GM11168 (cell line): ENCODE results near the gene TLR1.
"Not testable (repeated sequence)": the region's sequence is repeated elsewhere in the genome, so short reads cannot be mapped to it uniquely, and the experiment has no call there.

Source experiments
- in situ Hi-C: fragments of 300-500 bp; cut with MboI; formaldehyde crosslinking; loops from one replicate; pipeline ENCODE4 v1.12.0; 2022; ENCODE audit warnings: low sequenced_read_pairs; ENCODE audit not compliant: unreplicated experiment

Gene TLR1

DNA sequence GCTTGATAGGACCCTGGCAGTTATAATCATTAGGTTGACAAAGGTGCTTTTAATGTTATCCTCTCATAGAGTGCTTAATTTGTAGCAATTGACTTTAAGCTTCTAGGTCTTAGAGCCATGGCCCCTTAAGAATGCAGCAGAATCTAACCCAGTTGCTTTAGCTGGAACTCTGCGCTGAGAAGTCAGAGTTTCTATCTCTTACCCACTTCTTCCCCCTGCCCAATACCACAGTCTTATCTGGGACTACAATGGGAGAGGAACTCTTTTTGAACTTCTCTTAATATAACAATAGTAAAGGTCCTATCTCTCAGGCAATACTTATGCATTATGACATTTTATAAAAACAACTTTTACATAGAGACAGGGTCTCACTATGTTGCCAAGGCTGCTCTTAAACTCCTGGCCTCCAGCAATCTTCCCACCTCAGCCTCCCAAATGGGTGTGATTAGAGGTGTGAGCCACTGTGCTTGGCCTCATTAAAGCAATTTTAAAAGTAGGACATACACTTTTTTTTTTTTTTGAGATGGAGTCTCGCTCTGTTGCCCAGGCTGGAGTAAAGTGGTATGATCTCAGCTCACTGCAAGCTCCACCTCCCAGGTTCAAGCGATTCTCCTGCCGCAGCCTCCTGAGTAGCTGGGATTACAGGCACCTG is 23.6 kb downstream of the TLR1 start:
- in situ Hi-C loops = no loop called here

DNA sequence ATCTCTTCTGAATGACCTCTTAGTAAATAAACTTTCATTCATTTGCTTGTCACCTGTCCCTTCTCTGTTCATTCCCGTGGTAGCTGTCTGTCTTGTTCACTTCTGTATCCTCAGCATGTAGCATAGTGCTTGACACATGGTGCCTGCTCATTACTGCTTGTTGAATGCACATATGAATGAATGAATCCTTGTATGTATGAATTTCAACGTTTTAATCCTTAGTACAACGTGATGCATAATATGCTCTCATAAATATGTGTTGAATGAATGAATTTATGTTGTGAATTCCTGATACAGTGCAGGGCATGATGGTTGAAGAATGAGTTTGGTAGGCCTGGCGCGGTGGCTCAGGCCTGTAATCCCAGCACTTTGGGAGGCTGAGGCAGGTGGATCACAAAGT is 24.8 kb downstream of the TLR1 start:
- in situ Hi-C loops = no loop called here

DNA sequence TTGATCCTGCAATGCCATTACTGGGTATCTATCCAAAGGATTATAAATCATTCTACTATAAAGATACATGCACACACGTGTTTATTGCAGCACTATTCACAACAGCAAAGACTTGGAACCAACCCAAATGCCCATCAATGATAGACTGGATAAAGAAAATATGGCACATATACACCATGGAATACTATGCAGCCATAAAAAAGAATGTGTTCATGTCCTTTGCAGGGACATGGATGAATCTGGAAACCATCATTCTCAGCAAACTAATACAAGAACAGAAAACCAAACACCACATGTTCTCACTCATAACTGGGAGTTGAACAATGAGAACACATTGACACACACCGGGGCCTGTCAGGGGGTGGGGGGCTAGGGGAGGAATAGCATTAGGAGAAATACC is 26.7 kb downstream of the TLR1 start:
- in situ Hi-C loops = not testable (repeated sequence)

DNA sequence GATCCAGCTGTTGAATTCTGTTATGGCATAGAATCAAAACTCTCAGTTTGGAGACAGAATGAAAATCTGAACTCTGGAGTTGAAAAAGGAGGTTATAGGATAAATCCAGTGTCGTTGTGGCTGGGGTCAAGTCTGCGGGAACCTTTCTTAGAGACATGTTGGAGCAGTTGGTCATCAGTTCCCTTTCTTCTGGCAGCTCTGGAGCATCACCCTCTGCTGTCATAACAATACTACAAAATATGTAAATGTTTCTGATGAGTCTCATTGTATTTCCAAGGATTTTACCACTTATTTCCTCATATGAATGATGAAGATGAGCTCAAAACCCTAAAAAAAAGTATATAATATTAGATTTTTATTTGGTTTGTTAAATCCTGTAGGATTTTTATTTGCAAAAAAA is 29.3 kb downstream of the TLR1 start:
- in situ Hi-C loops = no loop called here

DNA sequence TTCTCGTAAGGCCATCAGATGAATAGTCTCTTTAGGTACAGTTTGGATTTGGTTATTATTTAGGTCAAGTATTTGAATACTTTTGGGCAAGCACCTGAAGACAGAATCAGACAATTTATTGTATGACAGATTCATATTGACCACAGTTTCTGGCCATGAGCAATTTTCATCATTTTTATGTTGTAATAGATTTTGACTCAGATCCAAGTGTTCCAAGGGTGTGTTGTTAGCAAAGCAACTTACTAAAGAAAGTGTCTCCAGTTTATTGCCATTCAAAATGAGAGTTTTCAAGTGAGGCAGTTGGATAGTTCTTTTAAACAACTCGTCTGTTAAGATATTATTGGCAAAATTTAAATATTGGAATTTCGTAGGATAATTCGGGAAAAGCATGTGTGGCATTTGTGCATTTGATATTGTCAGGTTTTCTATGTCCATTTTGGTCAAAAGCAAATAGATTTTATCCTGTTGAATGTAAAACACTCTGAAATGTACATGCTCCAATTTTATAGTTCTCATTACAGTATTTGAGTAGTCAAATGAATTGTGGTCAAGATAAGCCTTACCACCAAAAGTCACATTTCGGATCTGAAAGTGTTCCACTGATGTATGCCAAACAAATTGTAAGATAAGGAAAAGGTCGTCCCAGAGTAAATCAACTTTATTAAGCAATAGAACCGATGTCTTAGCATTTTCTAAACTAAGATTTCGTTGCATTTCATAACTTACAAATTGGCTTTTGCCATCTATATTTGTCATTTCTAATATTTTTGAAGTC is 30.2 kb downstream of the TLR1 start:
- in situ Hi-C loops = loop anchor here (25.0 kb wide), 1 partner anchor 363 kb away; no protein-coding TSS in a partner anchor

DNA sequence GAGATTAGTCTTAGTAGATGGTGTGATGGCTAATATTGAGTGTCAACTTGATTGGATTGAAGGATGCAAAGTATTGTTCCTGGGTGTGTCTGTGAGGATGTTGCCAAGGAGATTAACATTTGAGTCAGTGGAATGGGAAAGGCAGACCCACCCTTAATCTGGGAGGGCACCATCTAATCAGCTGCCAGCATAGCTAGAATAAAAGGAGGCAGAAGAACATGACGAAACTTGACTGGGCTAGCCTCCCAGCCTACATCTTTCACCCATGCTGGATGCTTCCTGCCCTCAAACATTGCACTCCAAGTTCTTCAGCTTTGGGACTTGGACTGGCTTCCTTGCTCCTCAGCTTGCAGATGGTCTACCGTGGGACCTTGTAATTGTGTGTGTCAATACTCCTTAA is 34.3 kb downstream of the TLR1 start:
- in situ Hi-C loops = loop anchor here (25.0 kb wide), 1 partner anchor 367 kb away; no protein-coding TSS in a partner anchor

DNA sequence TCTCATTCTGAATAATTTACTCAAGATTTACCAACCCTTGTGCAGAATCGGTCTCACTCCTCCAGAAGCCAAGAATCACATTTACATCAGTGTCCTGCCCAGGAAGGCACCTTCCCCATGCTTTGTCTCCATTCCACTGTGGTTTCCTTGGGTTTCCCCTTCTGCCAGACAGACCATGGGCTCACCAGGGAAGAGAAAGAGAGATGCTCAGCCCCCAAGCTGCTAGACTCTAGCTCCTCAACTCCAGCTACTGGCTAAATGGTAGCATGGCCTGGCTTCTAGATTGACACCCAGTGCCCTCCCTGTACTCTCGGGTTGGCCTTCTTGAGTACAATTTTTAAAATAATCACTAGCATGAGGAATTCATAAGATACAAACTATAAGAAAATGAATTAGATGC is 34.7 kb downstream of the TLR1 start:
- in situ Hi-C loops = loop anchor here (25.0 kb wide), 1 partner anchor 367 kb away; no protein-coding TSS in a partner anchor

DNA sequence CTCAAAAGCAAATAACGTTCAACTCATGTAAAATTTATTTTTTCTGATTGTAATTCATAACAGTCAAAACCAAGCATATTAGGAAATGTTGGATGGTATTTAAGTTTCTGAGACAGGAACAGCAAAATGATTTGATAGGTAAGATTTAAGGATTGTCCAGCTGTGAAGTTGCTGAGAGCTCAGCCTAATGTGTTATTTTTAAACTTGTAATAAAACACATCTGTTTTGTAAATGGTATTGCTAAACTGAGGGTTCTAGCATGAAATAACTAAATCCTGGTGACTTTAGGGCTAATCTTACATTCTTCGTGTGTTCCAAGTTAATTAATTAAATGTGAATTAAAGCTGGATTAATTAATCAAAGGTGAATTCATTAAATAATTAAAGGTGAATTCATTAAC is 35.1 kb downstream of the TLR1 start:
- in situ Hi-C loops = loop anchor here (25.0 kb wide), 1 partner anchor 368 kb away; no protein-coding TSS in a partner anchor

DNA sequence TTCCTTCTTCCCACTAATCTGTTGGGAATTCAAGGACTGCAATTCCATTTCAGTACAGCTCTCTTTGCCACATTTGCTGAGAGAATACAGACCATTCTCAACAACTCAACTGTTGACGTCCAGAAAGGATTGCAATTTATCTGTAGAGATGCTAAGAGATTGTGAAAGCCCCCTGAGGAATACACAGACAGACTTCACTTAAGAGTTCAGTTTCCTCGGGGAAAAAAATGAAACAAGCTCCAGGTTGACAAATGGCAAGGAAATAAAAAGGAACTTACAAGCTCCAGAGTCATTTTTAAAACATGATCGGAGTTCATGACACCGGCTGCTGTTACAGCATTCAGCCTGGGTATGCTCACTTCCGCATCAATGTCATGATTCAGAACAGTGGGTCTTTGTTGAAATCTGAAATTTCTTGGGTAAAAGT is 35.6 kb downstream of the TLR1 start:
- in situ Hi-C loops = loop anchor here (25.0 kb wide), 1 partner anchor 368 kb away; no protein-coding TSS in a partner anchor

DNA sequence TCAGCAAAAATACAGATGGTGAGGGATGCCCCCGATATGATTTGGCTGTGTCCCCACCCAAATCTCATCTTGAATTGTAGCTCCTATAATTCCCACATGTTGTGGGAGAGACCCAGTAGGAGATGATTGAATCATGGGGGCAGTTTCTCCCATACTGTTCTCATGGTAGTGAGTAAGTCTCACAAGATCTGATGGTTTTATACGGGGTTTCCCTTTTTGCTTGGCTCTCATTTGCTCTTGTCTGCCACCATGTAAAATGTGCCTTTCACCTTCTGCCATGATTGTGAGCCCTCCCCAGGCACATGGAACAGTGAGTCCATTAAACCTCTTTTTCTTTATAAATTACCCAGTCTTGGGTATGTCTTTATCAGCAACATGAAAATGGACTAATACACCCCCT is 37.7 kb downstream of the TLR1 start:
- in situ Hi-C loops = loop anchor here (25.0 kb wide), 1 partner anchor 370 kb away; no protein-coding TSS in a partner anchor

DNA sequence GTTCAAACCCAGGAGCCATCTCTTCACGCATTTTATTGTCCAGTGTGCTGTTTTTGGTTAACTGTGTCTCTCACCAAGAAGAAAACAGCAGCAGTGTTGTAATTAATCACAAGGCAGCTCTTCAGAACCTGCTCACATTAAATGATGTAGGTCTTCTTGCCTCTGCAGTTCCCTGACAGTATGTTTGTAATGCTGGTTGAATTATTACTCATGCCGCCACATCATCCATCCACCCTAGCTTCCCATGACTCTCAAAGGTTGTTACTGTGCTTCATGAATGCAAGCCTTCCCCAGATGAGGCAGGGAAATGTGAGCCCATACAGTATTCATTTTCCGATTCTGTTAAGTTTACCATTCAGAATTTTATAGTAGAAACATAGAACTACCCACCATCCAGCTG is 39.2 kb downstream of the TLR1 start:
- in situ Hi-C loops = loop anchor here (25.0 kb wide), 1 partner anchor 372 kb away; no protein-coding TSS in a partner anchor

DNA sequence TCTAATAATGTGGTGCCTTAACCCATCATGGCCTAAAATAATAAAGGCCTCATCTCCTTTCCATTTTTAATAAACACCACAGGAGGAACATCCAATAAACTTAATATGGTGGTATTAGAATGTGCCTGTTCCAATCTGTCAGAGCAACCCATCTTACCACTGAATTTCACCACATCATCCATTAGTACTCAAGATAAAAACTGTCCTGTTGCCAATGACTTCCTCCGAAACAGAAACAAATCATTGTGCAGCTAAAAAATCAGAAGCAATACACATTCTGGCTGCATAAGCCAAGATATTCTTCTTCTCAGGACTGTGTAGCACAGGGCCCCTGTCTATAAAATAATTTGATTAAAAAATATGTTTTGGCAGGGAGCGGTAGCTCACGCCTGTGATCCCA is 40.3 kb downstream of the TLR1 start:
- in situ Hi-C loops = loop anchor here (25.0 kb wide), 1 partner anchor 373 kb away; no protein-coding TSS in a partner anchor

DNA sequence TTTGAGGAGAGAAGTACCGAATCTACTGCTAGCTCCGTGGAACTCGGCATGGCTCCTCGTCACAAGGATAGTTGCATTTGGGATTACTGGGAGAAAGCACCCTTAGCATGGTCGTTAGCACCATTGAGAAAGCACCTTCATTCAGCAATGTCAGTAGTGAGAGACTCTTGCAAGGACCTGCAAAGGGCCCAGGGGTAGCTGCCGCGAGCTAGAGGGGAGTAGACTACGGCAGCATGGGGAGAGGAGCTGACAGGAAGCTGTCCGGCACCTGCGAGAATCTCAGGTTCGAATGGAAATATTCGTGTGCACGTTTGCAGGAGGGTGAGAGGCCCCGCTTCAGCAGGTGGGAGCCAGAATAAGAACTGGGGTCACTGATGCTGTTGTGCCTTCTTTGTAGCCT is 42.0 kb downstream of the TLR1 start:
- in situ Hi-C loops = loop anchor here (25.0 kb wide), 1 partner anchor 375 kb away; no protein-coding TSS in a partner anchor

DNA sequence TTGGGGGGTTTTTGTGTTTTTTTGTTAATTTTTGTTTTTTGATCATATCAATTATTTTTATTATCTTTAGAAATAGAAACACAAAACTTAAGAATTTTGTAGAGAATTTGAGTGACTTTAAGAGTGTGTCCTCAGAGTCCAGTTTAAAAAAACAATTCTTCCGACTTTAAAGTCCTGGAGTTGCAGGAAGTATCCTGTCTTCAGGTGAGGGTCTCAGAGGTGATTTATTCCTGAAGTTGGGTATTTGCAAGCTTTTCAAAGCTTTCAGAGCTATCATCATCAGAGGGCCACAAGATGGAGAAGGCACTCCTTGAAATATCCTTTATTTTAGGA is 44.8 kb downstream of the TLR1 start:
- in situ Hi-C loops = loop anchor here (5.0 to 25.0 kb wide), 2 partner anchors 98 to 378 kb away; partner anchors contain the start of gene TLR6

DNA sequence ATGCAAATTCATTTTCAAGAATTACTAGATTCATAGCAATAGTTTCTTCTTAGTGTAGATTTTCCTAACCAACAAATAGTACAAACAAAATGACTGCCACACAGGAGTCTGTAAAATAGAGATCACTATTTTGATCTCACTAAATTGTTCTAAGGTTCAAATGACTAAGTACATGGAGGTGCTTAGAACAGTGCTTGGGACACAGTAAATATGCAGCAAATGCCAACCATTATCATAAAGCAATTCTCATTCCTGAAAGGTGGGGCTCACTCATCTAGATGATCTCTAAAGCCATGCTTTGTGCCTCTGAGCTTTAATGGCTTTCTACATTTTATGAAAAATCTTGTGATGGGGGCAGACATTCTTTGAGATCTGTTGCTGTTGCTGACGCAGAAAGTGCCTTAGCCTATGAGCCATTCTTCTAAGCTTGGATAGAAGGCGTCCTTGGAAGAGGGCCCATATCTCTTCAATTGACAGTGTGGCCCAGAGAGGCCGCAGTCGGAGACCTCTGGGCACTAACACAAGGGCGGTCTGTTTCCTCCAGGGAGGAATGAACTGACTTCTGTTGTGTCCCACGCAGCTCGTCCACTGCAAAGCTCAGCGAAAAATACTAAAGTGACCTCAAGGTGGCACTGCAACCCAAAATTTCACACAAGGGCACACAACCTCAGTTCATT is 45.3 kb downstream of the TLR1 start:
- in situ Hi-C loops = loop anchor here (5.0 to 25.0 kb wide), 2 partner anchors 98 to 378 kb away; partner anchors contain the start of gene TLR6

DNA sequence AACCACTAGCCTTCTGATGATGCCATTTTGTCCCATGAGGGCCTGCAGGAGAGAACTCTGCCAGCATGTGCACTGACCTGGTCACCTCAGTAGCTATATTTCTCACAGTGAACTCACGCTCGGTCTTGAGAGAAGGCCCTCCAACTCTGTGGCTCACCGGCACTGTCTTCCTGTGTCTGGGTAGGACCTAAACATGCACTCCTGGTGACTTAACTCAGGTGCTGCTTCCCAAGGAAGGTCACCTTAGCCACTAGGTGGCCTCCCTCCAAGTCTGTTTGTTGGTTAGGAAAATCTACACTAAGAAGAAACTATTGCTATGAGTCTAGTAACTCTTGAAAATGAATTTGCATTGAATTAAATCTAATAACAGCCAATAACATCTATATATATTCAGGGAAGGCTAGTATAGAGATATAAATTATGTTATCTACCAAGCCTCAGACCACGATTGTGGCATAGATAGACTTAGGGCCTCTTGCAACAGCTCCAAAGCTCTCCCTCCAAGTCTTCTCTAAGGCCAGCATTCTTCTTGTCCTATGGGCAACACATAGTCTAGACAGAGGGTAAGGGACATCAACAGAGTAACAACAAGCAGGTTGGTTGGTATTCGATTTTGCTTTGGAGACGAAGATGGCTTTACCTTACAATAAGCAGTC is 46.5 kb downstream of the TLR1 start:
- in situ Hi-C loops = loop anchor here (5.0 to 25.0 kb wide), 2 partner anchors 99 to 379 kb away; partner anchors contain the start of gene TLR6

DNA sequence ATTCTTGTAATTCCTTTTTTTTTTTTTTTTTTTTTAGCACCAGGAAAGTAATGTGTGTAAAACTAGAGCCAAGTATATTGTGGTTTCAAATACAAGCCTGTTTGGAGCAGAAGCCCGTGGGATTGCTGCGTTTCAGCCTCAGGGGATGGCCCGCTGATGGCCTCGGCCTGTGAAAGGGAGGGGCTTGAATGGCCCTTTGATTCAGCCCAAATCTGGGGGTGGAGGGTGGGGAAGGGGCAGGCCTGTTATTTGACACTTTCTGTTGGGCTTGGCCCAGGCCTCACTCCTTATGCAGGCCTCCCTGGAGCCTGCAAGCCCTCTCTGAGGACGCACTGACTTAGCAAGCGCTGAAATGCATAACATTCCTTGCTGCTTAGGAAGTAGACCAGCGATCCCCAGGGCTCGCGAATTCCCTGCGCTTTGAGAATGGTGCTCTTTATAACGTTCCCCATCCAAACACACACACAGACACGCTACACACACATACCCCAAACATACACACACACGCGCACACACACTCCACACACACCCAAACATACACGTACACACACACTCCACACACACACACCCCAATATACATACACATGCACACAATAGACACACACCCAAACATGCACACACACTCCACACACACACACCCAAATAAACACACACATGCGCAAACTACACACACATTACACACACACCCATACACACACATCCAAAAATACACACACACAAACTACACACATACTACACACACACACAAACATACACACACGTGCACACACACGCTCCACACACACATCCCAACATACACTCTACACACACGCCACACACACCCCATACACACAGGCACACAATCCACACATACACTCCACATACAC is 51.4 kb downstream of the TLR1 start:
- in situ Hi-C loops = loop anchor here (25.0 kb wide), 1 partner anchor 384 kb away; no protein-coding TSS in a partner anchor

DNA sequence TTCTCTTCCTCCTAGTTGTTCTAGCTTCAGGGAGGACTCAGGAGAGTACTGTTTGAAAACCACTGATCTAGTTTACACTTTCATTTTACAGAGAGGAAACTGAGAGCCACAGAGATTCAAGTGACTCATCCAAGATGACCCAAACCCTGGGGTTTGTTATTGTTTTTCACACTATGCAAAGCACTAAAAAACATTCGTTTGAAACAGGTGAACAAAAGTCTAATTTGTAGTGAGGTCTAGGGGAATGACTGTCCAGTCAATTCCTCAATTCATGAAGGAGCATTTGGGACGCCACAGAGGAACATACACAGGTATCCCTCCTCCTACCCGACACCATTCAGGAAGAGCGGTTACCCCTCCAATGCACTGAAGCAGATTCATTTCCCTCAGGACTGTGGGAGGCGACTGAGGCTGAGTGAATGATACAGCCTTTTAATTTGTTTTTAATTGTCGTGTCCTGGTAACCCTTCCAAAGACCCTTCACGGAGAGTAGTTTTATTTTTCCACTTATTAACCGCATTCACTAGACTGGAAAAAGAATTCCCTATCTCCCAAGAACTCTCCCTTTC is 52.1 kb downstream of the TLR1 start:
- in situ Hi-C loops = loop anchor here (25.0 kb wide), 1 partner anchor 385 kb away; no protein-coding TSS in a partner anchor
